Measurements from ENCODE around the gene ORMDL1.

ORMDL1 gene

GRCh38 chr2:189783927-189784867 is at the start of gene ORMDL1, which contains the start of gene PMS1:
Gene ORMDL1 (minus strand): TSS chr2:189784339. CDS start chr2:189782595, 1,744 bp downstream.
Gene PMS1 (plus strand): TSS chr2:189784450. CDS start chr2:189791810, 7,360 bp downstream.
- DNase-seq = peak; percentile 87

GRCh38 chr2:189830510-189830909 is 46.4 kb upstream of the ORMDL1 start:
- no peak for DNase-seq

DNA sequence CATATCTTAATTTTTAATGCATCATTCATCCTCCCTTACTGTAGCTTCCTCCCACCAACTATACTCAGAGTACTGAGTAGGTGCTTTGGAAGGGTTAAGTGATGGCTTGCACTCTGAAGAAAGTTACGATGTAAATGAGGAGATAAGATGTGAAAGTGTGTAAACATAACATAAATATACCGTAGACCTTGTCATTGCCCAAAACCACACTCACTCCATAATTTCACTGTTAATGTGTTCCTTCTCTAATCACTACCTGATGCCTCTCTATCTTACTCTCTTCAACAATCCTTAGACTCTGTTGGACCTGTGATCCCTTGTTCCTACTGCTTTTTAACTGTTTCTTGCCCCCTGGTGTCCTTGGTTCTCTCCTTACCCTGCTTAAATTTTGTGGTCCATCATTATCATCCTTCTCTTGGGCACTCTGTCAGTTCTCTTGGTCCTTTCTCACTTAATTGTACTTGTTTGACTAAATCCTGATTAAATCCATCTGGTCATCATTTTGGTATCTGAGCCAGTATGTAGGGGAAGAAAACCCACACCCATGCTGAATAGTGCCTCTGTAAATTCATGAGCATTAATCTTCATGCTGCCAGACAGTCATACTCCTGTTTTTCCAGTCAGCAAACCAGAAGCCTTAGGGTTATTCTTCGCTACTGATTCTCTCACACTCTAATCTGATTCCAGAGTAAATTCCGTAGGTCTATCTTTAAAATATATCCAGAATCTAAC is 45.1 kb upstream of the ORMDL1 start:
- DNase-seq = no peak

- no peak for DNase-seq
Observed at GRCh38 chr2:189826039-189826438, 41.9 kb upstream of the ORMDL1 start.

GRCh38 chr2:189824694-189825396 is 40.7 kb upstream of the ORMDL1 start:
- no peak for DNase-seq

DNA sequence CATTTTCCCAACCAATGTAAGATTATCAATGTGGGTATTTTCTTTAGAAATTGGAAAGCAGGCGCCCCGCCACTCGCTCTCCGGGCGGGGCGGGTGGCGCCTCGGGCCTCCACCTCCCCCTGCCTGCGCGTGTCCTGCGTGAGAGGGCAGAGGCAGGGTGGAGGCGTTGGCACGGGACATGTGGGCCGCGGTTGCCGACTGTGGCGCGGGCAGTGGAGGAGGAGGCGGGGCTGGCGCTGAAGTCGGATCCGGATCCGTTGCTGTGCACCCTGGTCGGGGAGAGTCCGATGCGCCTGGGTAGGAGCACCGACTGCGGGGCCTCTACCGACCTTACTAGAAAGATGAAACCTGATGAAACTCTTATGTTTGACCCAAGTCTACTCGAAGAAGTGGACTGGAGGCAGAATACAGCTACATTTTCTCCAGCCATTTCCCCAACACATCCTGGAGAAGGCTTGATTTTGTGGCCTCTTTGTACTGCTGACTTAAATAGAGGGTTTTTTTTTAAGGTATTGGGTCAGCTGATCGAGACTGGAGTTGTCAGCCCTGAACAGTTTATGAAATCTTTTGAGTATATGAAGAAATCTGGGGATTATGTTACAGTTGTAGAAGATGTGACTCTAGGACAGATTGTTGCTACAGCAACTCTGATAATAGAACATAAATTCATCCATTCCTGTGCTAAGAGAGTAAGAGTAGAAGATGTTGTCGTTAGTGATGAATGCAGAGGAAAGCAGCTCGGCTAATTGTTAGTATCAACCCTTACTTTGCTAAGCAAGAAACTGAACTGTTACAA is 38.0 kb upstream of the ORMDL1 start:
- DNase-seq = no peak

GRCh38 chr2:189819297-189819704 is 35.2 kb upstream of the ORMDL1 start:
- no peak for DNase-seq

DNA sequence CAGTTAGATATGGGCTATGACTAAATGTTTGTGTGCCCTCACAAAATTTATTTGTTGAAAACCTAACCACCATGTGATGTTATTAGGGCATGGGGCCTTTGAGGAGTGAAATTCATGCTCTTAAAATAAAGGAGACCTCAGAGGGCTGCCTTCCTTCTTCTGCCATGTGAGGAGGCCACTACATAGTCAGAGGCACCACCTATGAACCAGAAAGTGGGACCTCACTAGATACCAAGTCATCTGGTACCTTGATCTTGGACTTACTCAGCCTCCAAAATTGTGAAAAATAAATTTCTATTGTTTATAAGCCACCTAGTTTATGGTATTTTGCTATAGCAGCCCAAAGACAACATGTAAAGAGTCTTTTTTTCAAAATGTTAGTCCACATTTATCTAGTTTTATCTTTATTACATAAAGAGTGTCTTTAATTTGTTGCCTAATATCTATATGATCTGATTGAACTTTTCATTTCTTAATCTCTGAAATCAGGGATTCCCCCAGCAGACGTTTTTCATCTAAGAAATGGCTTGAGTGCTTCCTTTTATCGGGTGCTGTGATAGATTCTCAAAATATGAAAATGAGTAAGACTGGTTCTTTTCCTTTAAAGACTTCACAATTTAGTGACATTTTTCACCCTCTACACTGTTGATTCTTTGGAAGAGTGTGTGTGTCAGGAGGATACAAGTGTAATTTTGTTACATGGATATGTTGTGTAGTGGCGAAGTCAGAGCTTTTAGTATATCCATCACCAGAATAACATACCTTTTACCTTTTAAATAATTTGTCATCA is 34.3 kb upstream of the ORMDL1 start:
- DNase-seq = no peak

GRCh38 chr2:189803431-189803830 is 19.3 kb upstream of the ORMDL1 start:
- DNase-seq = no peak

GRCh38 chr2:189802396-189802912 is 18.3 kb upstream of the ORMDL1 start:
- no peak for DNase-seq

DNA sequence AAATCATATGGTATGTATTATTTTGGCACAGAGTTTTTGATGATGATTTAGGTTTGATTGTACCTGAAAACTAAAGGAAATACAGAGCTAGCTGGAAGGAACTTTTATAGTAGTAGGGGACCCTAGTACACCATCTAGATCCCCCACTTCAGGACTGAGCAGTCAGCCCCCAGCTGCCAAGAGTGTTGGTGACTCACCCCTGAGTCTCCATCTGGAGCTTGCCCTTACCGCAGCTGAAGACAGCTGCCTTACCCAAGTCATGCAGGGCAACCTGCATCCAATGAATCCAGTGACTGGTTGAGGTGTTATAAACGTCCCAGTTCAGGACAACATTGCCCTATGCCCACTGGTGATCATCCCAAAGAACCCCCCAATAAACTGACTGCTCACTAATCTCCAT is 15.4 kb upstream of the ORMDL1 start:
- DNase-seq = no peak

DNA sequence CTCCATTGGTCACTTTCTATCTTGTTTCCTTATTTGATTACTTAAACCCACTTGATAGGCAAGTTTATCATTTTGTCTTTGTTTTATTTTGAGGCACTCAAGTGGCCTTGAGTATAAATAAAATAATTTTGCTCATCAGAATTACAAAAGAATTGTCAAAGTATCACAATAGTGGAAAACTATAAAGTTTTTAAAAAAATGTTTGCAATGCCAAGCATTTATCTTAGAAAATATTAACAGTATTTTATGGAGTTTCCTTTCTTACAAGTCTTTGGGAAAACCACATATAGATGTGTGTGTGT is 14.8 kb upstream of the ORMDL1 start:
- DNase-seq = no peak

DNA sequence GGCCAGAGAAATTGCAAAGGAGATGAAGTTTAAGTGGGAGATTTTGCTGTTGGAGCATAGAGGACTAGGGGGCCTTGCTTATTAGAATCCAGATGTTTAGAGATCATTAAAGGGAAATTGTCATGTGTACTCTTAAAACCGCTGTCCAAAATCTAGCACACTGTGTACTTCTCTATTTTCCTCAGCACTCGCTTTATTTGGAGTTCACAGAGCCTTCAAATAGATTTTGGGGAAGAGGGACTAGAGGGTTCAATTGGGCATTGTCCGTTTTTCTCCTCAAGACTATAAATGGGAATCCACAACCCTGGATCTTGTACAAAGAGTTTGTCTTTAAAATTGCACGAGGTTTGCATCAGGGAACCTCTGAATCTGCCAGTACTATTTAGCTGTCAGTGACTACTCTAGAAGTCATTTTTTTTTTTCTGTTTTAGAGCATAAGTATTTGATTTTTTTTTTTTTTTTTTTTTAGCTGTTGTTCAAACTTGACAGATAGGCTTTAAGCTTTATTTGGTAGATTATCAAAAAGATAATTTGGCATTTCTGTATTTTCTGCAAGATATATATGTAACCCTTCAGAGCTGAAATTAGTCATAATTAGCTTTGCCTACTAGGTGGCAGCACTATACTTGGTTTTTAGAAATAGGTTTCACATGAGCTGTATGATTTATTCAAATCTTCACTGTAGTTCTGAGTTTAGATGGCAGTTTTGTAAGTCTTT is 14.3 kb upstream of the ORMDL1 start:
- peak; percentile 77 for DNase-seq

DNA sequence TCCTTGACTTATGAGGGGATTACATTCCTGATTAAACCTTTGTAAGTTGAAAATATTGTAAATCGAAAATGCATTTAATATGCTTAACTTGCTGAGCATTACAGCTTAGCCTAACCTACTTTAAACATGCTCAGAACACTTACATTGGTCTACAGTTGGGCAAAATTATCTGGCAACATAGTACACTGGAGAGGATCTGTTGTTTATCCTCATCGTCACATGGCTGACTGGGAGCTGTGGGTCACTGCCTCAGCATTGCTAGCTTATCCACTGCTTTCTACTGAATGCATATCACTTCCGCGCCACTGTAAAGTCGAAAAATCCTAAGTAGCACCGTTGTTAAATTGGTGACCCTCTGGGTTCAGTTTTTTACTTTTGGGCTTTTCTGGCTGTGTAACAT is 13.8 kb upstream of the ORMDL1 start:
- DNase-seq = no peak

DNA sequence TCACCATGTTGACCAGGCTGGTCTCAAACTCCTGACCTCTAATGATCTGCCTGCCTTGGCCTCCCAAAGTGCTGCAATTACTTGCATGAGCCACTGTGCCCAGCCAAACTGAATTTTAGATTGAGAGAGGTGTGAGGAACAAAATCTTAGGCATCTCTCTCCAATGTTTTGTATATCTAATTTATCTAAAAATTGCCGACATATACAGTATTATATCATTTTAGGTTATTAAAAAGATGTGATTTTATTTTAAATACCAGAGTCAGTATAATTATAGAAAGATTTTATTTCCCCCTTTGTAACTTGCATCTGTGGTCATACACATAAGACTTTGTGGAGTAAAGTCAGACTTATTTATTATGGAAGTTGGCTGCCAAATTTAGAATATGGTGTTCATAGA is 10.2 kb upstream of the ORMDL1 start:
- no peak for DNase-seq

GRCh38 chr2:189791338-189792042 is 7.4 kb upstream of the ORMDL1 start:
- no peak for DNase-seq

- DNase-seq = peak; percentile 50
Observed at GRCh38 chr2:189783451-189783926, 650 bp downstream of the ORMDL1 start.

DNA sequence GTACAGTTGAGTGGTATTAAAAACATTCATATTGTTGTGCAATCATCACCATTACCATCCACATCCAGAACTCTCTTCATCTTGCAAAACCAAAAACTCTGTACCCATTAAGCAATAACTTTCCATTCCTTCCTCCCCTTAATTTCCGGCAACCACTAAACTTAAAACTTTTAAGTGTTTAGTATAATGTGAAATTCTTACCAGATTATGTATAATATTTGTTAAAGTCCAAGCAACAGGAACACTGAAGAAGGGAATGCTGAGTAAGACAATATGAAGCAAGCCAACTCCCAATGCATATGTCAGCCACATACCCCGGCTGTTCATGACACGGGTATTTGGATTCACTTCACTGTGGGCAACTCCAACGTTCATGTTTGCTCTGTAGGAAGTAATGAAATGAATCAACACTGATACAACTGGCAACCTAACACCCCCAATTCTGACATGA is 1.9 kb downstream of the ORMDL1 start:
- no peak for DNase-seq

DNA sequence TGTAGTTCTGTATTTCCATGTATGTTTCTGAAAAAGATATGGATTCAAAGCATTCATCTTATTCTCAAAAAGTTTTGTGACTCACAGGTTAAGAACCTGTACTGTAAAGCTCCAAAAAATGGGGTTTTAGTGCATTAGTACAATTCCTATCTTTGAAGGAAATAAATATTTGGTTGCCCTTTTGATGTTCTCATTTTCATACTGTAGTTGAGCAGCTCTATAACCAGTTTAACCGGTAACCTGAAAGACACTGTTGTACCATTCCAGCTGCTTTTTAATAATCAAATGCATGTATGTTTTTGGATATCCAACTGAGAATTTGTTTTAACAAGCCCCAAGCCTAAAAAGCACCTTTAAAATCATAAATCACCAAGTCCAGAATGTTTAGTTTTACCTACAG is 11.9 kb downstream of the ORMDL1 start:
- DNase-seq = peak; percentile 92
